CD4-positive, alpha-beta T cell treated with Interleukin-12 subunit alpha and Interleukin-12 subunit beta, for 1 hour (primary cell): ENCODE measurements around the gene ZNF462.
"Not testable (repeated sequence)": the region's sequence is repeated elsewhere in the genome, so short reads cannot be mapped to it uniquely, and the experiment has no call there.

ENCODE experiments used
- DNase-seq: peaks from one replicate; pipeline ENCODE4 v3.0.0-alpha.2; 2020

ZNF462 gene

GRCh38 chr9:106890608-106891007 lies 27.6 kb downstream of the ZNF462 start:
- no peak for DNase-seq

GRCh38 chr9:106891286-106891685 lies 28.3 kb downstream of the ZNF462 start:
- no peak for DNase-seq

GRCh38 chr9:106892632-106893031 lies 29.7 kb downstream of the ZNF462 start:
- no peak for DNase-seq

- no peak for DNase-seq
Measured at GRCh38 chr9:106893088-106893487, 30.1 kb downstream of the ZNF462 start.

- DNase-seq, result no peak
Measured at GRCh38 chr9:106896695-106897094, 33.7 kb downstream of the ZNF462 start.

- DNase-seq, result no peak
Measured at GRCh38 chr9:106897236-106897635, 34.3 kb downstream of the ZNF462 start.

GRCh38 chr9:106897751-106898150 lies 34.8 kb downstream of the ZNF462 start:
- no peak for DNase-seq

- DNase-seq, result not testable (repeated sequence)
Measured at GRCh38 chr9:106900523-106900922, 37.6 kb downstream of the ZNF462 start.

- DNase-seq, result no peak
Measured at GRCh38 chr9:106906129-106906528, 43.2 kb downstream of the ZNF462 start.

GRCh38 chr9:106911951-106912350 lies 49.0 kb downstream of the ZNF462 start:
- DNase-seq, result no peak

- no peak for DNase-seq
Measured at GRCh38 chr9:106913276-106913675, 50.3 kb downstream of the ZNF462 start.

GRCh38 chr9:106915851-106916250 lies 52.9 kb downstream of the ZNF462 start:
- DNase-seq, result no peak

- DNase-seq, result no peak
Measured at GRCh38 chr9:106916466-106917235, 53.7 kb downstream of the ZNF462 start.

- no peak for DNase-seq
Measured at GRCh38 chr9:106918825-106919509, 56.0 kb downstream of the ZNF462 start.

GRCh38 chr9:106920091-106920490 lies 57.1 kb downstream of the ZNF462 start:
- DNase-seq, result no peak

GRCh38 chr9:106920701-106921283 lies 57.8 kb downstream of the ZNF462 start:
- no peak for DNase-seq

- DNase-seq, result peak; percentile 2
Measured at GRCh38 chr9:106921341-106921899, 58.5 kb downstream of the ZNF462 start.

- no peak for DNase-seq
Measured at GRCh38 chr9:106922026-106922425, 59.1 kb downstream of the ZNF462 start.

GRCh38 chr9:106925392-106925791 lies 62.4 kb downstream of the ZNF462 start:
- DNase-seq, result no peak

- no peak for DNase-seq
Measured at GRCh38 chr9:106927916-106928315, 65.0 kb downstream of the ZNF462 start.

- DNase-seq, result no peak
Measured at GRCh38 chr9:106928350-106928749, 65.4 kb downstream of the ZNF462 start.

GRCh38 chr9:106929471-106930177 lies 66.7 kb downstream of the ZNF462 start:
- DNase-seq, result no peak

GRCh38 chr9:106930477-106930876 lies 67.5 kb downstream of the ZNF462 start:
- no peak for DNase-seq
